Neural progenitor cell (in vitro differentiated cells): Measurements from ENCODE around the gene FAM168B.

ENCODE experiments used
- EZH2 ChIP-seq: fragments of 200-600 bp; sonication (generic); IDR thresholded peaks from 2 replicates; pipeline ENCODE4 v1.6.1; 2017; ENCODE audit warnings: antibody characterized with exemption, mild to moderate bottlenecking, moderate library complexity
- EZH2phosphoT487 ChIP-seq: fragments of 200-600 bp; sonication (generic); IDR thresholded peaks from 2 replicates; pipeline ENCODE4 v1.6.1; 2017; ENCODE audit warnings: antibody characterized with exemption
- TF ChIP-seq, protein P1 (sequence below): fragments of 200-600 bp; sonication (generic); IDR thresholded peaks from 2 replicates; pipeline ENCODE4 v1.5.1; 2017; ENCODE audit warnings: antibody characterized with exemption, mild to moderate bottlenecking

GRCh38 chr2:131063501-131064283, 29.6 kb downstream of the FAM168B start:
- TF ChIP-seq, protein P1, sequence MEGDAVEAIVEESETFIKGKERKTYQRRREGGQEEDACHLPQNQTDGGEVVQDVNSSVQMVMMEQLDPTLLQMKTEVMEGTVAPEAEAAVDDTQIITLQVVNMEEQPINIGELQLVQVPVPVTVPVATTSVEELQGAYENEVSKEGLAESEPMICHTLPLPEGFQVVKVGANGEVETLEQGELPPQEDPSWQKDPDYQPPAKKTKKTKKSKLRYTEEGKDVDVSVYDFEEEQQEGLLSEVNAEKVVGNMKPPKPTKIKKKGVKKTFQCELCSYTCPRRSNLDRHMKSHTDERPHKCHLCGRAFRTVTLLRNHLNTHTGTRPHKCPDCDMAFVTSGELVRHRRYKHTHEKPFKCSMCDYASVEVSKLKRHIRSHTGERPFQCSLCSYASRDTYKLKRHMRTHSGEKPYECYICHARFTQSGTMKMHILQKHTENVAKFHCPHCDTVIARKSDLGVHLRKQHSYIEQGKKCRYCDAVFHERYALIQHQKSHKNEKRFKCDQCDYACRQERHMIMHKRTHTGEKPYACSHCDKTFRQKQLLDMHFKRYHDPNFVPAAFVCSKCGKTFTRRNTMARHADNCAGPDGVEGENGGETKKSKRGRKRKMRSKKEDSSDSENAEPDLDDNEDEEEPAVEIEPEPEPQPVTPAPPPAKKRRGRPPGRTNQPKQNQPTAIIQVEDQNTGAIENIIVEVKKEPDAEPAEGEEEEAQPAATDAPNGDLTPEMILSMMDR, result no peak
- TF ChIP-seq EZH2phosphoT487 (no peak), EZH2 (no peak)
